Left renal pelvis (tissue), 4 donors: ENCODE data around the gene ATP8B3. TPM values are rescaled to one million over a fixed set of nuclear protein-coding genes. Genes with fewer than 3 reads are reported as not detected.

ENCODE experiments used
- DNase-seq, 4 donors: peaks; one replicate each; pipeline ENCODE4 v3.0.0-alpha.2; 2013; ENCODE audit warnings: low read depth in 4 of 4, low spot score in 3 of 4
- polyA plus RNA-seq, 4 donors: library from polyadenylated mRNA; unstranded; fragments of 120-200 nt; gene quantifications; one replicate each; pipeline ENCODE4 v1.2.1, GENCODE V29; 2013; ENCODE audit not compliant: insufficient read length in 4 of 4

ATP8B3 gene
- polyA plus RNA-seq, 4 donors: 0.36 to 2.0 (median 0.64) TPM

GRCh38 chr19:1758959-1759903, 52.8 kb downstream of the ATP8B3 start:
- DNase-seq: no peak

- DNase-seq: no peak
Observed at GRCh38 chr19:1758231-1758577, 53.9 kb downstream of the ATP8B3 start.

- no peak for DNase-seq
Observed at GRCh38 chr19:1757468-1758230, 54.4 kb downstream of the ATP8B3 start.

DNA sequence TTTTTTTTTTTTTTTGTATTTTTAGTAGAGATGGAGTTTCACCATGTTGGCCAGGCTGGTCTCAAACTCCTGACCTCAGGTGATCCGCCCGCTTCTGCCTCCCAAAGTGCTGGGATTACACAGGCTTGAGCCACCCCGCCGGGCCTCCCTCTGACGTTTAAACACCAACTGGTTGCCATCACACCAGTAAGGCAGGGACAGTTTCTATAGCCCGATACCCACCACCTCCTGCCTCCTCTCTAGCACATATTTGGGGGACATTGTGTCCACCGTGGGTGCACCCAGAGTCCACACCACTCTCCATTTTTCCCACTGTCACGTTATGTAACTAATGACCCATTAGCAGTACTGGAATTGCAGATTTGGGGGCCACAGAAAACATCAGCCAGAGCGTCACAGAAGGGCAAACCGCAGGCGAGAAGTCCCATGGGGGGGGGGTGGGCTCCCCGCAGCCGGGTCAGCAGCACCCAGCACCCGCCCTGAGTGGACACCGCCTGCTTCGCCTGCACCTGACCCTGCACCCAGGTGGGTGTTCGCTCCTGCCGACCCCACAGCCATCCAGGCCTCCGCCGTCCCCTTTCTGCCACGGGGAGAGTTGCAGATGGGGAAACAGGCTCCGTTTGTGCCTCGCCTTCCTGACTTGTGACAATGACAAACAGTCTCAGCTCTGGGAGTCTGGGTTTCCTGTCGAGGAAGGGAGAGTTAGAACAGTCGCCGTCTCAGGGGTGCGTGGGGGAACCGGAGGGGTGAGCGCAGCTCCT, 55.2 kb downstream of the ATP8B3 start:
- no peak for DNase-seq

DNA sequence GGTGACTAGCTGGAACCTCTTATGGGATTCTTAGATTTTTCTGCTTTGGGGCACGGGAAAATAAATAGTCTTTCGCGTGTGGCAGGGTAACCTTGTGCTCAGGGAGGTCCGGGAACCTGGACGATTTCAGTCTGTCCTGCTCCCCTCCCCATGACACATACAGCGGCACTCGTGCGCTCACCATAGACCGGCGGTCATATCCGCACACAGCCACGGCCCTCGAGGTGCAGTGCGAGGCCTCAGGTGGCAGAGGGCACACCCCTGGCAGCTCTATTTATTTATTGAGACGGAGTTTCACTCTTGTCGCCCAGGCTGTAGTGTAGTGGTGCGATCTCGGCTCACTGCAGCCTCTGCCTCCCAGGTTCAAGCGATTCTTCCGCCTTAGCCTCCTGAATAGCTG, 55.8 kb downstream of the ATP8B3 start:
- no peak for DNase-seq

GRCh38 chr19:1755467-1756171, 56.5 kb downstream of the ATP8B3 start:
- DNase-seq: no peak

- no peak for DNase-seq
Observed at GRCh38 chr19:1754636-1755466, 57.2 kb downstream of the ATP8B3 start.

GRCh38 chr19:1754018-1754635, 57.9 kb downstream of the ATP8B3 start:
- no peak for DNase-seq

DNA sequence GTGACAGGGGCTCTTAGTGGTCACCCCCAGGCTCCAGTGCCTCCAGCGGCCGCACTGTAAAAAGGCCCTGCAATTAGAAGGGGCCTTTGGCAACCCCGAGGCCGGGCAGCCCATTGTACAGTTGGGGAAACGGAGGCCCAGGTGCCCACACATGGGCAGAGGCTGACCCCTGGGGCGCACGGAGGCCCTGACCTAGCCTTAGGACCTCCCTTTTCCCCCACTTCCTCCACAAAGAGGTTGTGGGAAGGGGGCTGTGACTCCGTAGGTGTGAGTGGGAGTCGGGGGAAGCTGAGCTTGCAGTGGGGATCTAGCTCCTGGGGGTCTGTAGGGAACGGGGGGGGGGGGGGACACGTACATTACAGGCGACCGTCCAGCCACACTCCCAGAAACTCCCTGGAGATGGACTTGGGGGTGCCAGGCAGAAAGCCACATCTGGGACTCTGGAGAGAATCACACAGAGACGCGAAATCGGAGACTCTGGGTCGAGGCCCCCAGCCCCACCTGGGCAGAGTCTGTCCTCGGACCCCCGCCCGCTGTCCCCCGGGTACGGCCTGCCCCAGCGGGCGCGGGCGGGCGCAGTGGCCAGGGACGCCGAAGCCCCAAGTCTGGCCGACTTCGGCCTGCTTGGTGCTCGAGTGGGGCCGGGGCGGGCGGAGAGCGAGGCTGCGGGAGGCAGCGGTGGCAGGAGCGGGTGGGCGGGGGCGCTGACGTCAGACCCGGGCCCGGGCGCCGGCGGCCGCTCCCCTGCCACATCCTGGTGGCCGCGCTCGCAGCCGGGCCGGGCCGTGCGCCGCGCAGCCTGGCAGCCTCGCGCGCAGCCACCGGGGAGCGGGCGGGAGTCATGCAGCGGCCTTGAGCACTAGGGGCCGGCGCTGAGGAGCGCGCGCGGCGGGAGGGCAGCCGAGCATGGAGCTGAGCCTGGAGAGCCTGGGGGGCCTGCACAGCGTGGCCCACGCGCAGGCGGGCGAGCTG, 59.0 kb downstream of the ATP8B3 start, which contains the start of gene ONECUT3:
TSS of gene ONECUT3 (plus strand) at position 750 of the 972 bp plus-strand sequence. CDS start at position 907, 157 bp downstream.
- no peak for DNase-seq

DNA sequence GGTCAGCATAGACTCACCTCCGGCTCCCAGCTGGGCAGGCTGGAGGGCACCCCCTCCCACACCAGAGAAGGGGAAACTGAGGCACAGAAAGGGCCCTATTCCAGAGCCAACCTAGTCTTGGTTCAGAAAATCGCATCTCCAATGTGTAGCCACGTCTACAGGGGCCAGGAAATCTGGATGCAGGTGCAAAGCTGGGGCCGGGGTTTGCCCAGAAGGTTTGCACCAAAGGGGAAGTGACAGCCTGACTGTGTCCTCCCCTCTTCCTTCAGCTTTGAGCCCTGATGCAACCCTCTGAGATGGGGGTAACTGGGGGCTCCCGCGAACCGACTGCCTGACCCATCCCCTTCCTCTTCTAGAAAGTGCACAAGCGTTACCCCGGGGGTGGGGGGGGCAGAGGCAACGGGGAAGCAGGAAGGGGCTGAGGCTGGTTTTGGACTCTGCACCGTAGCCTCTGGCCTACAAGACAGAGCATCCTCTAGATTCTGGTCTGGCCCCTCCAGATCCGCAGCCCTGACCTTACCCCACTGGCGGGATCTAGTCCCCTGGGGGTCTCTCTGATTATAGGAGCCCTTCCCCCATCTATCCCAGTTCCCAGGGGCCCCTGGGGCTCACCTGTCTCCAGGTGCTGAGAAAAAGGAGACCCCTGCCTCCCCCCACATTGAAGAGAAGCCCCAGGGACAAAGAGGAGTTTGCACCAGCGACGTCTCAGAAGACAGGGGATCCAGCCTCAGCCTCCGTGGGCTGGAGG, 59.9 kb downstream of the ATP8B3 start:
- DNase-seq: no peak

DNA sequence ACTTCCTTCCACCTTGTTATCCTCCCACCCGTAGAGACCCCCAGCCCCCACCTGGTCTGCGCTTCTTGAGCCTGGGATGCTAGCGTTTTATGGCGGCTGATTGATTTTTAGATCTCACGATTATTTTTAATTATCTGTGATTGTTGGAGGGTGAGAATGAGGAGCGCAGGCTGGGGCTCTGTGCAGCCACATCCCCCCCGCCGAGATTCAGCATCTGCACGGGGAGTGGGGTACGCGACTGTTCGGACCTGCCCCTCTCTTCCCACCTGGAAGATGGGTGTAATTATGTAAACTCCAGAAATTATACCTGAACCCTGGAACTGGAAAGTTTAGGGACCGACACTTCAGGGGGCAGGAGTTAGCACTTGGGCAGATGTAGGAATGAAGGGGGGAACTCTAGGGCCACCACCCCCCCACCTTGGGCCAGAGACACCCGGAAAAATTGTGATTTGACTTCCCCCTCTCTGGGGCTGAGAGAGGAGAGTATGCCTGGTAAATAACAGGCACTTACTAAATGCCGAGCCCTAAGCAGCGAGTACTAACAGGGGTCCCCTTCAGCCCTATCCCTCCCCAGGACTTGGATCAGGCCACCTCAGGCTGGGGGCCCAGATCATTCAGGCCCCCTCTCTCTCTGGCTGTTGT, 60.6 kb downstream of the ATP8B3 start:
- no peak for DNase-seq

DNA sequence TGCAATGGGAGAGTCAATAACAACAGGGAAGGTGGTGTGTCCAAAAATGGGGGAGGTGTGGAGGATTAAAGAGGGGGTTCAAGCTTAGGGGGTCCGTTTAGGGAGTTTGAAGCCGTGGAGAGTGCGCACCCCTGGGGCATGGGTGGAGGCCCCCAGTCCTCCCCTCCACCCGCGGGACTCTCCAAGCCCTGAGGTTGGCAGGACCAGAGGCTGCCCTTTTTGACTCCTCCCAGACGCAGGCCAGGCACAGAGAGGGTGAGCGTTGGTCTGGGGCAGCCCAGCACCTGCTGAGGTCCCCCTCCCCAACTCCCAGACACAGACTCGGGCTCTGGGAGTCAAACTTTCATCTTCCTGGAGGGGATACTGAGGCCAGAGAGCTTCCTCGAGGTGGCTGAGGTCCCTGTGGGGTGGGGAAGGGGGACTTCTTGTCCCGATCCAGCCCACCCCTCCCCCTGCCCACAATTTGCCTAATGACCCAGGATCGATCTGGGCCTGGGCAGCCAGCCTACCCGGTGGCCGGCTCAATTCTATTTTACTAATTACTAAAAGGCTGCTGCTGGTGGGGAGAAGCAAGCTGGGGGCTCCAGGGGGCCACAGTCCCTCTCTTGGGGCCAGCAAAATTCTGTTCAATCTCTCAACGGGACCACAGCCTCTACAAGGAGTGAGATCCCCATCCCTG, 61.6 kb downstream of the ATP8B3 start:
- no peak for DNase-seq

GRCh38 chr19:1749373-1750342, 62.4 kb downstream of the ATP8B3 start:
- no peak for DNase-seq

GRCh38 chr19:1748873-1749341, 63.2 kb downstream of the ATP8B3 start:
- DNase-seq: no peak
